HG03575 (cell line): Measurements from ENCODE around the gene CBLB.

Source experiments
- ATAC-seq: cut with Tn5 transposase; IDR thresholded peaks from one replicate; pipeline ENCODE4 v1.9.1; 2021; ENCODE audit not compliant: unreplicated experiment, insufficient number of reproducible peaks, low FRiP score; ENCODE audit errors: extremely low read depth

The CBLB gene

DNA sequence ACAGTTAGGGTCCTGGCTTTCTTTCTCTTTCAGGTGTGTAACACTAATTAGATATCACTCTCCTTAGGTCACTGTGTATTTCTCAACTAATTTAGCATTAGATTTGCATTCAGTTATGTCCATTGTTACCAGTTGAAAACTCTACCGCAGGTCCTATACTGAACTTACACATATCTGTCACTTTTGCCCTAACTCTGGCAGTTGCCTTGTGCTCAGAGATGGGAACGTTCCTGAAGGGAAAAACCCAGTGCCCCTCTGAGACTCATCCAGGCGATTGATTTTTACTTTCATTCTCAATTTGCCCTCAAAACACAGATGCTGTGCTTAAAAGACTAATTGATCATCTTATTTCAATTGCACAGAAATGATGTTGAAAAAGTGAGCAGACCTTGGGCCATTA, 253.0 kb downstream of the CBLB start:
- ATAC-seq, result no peak

DNA sequence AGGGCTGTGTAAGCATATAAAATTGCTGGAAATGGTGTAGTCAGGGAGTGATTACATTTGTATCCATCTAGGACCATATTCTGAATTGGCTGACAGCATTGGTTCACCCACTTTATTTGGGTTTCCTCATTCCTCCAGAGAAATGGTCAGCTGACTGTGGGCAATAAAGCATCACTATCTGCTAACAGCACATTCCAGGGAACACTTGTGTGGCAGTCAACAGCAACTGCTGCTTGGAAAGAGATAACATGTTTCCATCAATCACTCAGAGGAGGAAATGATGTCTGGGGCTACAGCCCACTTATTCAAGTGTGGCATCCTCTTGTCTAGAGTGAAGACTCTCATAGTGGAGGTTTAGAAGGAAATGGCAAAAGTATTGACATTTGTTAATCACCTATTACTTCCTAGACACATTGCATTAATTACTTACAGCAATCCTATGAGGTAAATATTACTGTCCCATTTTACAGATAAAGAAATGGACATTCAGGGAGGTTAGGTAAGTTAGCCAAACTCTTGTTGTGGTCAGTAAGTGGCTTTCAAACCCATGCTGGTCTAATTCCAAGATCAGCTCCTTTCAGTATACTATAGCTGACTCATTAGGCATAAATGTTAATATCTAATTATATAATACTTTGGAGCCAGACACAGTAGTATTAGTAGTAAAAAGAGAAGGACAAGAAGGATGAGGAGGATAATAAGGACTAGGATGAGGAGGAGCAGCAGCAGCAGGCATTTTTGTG, 254.4 kb downstream of the CBLB start:
- no peak for ATAC-seq

DNA sequence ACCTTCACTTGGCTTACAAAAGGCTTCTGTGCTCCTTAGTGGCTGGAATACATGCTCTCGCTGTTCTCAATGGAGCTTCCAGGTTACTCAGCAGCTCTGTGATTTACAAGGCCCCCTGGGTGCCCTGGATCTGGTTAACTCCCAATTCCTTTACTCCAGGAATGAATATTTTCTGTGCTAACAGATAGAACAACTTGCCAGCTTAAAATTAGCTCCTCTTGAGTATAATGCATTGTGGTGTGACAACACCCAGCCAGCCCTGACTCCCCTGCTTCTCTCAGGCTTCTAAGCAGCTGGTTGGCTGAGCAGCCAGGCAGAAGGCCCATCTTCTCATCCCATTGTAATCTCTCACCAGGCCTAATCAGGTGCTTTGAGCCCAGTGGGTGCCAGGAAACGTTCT, 255.7 kb downstream of the CBLB start:
- ATAC-seq, result no peak

DNA sequence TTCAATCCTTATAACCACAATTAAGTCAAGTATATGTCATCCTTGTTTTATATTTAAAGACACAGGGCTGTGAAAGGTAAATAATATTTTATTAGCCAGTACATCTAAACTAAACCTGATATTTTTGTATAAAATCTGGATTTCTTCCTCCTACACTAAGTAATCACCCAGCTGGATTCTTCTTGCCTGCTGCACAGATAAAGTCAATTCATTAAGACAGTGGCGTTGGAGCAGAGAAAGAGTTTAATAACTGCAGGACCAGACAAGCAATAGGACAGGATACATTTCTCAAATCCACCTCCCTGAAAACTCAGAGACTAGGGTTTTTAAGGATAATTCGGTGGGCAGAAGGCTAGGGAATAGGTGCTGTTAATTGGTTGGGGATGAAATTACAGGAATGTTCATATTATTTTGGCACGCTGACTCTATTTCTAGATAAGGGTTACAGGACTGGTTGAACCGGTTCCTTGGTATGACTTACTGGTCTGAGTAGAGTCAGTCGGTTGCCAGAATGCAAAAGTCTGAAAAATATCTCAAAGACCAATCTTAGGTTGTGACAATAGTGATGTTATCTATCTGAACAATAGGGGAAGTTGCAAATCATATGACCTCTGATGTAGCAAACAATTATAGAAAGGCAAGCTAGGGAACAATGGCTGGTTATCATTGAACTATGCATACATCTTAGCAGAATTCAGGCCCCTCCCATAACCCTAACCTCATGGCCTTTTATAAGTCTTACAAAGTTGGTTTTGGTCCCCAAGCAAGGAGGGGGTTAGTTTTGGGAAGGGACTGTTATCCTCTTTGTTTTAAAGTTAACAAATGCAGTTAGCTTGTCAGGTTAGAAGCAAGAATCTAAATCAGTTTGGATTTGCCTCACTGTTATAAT, 257.3 kb downstream of the CBLB start:
- no peak for ATAC-seq

DNA sequence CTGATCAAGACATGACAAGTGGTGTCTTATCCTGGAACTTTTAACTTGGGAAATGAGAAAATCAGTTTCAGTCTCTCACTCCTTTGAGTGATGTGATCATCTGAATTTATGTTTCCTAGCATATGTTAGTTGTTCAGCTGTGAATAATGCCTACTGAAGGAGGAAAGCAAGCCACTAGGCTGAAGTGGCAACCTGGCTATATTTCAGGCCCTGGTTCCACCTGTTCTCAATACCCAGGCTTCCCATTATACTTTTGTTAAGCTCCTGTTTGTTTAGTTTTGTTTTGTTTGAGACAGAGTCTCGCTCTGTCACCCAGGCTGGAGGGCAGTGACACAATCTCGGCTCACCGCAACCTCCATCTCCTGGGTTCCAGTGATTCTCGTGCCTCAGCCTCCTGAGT, 258.3 kb downstream of the CBLB start:
- no peak for ATAC-seq

DNA sequence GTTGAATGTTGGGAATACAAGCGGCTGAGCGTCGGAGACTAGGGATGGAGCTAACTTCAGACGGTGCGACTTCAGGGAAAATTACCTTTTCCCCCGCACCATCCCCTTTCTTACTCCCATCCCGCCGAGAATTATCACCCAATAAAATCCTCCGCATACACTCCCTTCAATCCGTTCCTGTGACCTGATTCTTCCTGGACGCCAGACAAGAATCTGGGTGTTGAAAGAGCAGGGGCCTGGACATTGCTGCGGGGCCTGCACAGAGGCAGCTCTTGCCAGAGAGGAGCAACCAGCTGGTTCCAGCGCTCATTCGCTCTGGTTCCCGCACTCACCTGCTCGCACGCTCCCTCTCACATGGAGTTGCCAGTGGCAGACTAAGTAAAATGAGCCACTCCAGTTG, 260.2 kb downstream of the CBLB start:
- ATAC-seq, result no peak

DNA sequence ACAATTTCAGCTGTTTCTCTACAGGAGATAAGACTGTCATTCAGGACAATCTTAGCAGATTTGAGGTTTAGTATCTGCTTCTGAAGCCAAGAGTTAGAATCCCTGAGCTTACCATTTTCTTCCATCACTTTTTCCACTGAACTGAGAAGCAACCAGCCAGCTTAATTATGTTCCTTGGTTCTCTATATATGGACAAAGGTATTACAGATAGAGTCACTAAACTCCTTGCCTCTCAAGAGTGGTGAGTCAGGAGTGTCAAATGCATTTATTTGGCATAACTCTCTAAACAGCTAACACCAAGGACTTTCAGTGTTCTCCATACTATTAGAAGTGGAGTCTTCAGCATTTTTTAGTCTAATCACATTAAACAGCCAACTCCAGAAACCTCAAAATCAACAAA, 262.8 kb downstream of the CBLB start:
- ATAC-seq, result no peak
